Endothelial cell of umbilical vein (primary cell): ENCODE data around the gene SIPA1L3. TPM values are rescaled to one million over a fixed set of nuclear protein-coding genes. Genes with fewer than 3 reads are reported as not detected.
A peak's percentile ranks its signal among the peaks of the same experiment; 100 is the strongest.

Experiments used
- BruUV-seq: library from RNA; stranded (reverse); fragments of 400-500 nt; replicated peaks from 2 replicates; lab custom pipeline; 2021; lab: Mats Ljungman, UMichigan
- CTCF ChIA-PET: fragments of 300-600, 350-600 bp; sonication (Branson Sonifier 250); formaldehyde crosslinking; loops from one replicate; lab custom pipeline; 2021; ENCODE audit warnings: antibody characterized with exemption, inconsistent platforms; lab: Charles Lee
- POLR2A ChIA-PET: fragments of 300-600, 350-600 bp; sonication (Branson Sonifier 250); formaldehyde crosslinking; loops from one replicate; lab custom pipeline; 2021; ENCODE audit warnings: antibody characterized with exemption, inconsistent platforms; lab: Charles Lee
- DNase-seq: peaks from one replicate; pipeline ENCODE4 v3.0.0-alpha.2; 2011; ENCODE audit warnings: low read depth, low spot score
- FAIRE-seq: peaks from 2 replicates; lab custom pipeline; 2011; peaks lifted over from hg19 to GRCh38; lab: Jason Lieb, UNC
- H2AFZ ChIP-seq: 2 replicates; pipeline ENCODE4 v1.6.0; 2012; ENCODE audit warnings: low read depth, low read length, control low read depth, inconsistent platforms
- H3K27ac ChIP-seq: 2 replicates; pipeline ENCODE4 v1.5.1; 2011; ENCODE audit warnings: low read depth, mild to moderate bottlenecking, control low read depth, low read length, moderate library complexity; ENCODE audit not compliant: insufficient read depth
- H3K27me3 ChIP-seq, 2 experiments: 2 replicates each; pipeline versions ENCODE4 v1.6.0 to v1.6.1; 2011; ENCODE audit warnings: low read length in 2 of 2, mixed read lengths in 1 of 2; ENCODE audit not compliant: control insufficient read depth in 2 of 2, insufficient read depth in 2 of 2
- H3K36me3 ChIP-seq, 2 experiments: 2 replicates in 1 of 2; 3 replicates in 1 of 2; pipeline ENCODE4 v1.5.1; 2011; ENCODE audit warnings: low read length in 2 of 2, mild to moderate bottlenecking in 1 of 2, moderate library complexity in 1 of 2; ENCODE audit not compliant: control insufficient read depth in 2 of 2, insufficient read depth in 2 of 2; ENCODE audit errors: extremely low read depth in 1 of 2
- H3K4me1 ChIP-seq: 3 replicates; pipeline ENCODE4 v1.5.1; 2011; ENCODE audit warnings: mild to moderate bottlenecking, low read length; ENCODE audit not compliant: control insufficient read depth, insufficient read depth; ENCODE audit errors: extremely low read depth
- H3K4me2 ChIP-seq: 2 replicates; pipeline ENCODE4 v1.6.1; 2011; ENCODE audit warnings: low read length, control low read depth, mixed read lengths; ENCODE audit not compliant: insufficient read depth
- H3K4me3 ChIP-seq, 3 experiments: fragments of 200-600 bp in 1 of 3; sonication (generic), shearing (Covaris generic) in 1 of 3; replicated peaks in 1 of 3; 2 replicates each; pipeline ENCODE4 v1.5.1; 2011 to 2016; ENCODE audit warnings: control low read depth in 3 of 3, low read length in 3 of 3, mild to moderate bottlenecking in 2 of 3, inconsistent platforms in 1 of 3, low read depth in 1 of 3, moderate library complexity in 1 of 3; ENCODE audit not compliant: insufficient read depth in 1 of 3
- H3K79me2 ChIP-seq: 2 replicates; pipeline ENCODE4 v1.6.0; 2012; ENCODE audit warnings: low read length, inconsistent platforms; ENCODE audit not compliant: control insufficient read depth, insufficient read depth
- H3K9ac ChIP-seq: replicated peaks from 2 replicates; pipeline ENCODE3; 2011; ENCODE audit warnings: low read length, control low read depth; ENCODE audit not compliant: insufficient read depth; ENCODE audit errors: extremely low read depth
- H3K9me1 ChIP-seq: replicated peaks from 3 replicates; pipeline ENCODE4 v1.6.0; 2011; ENCODE audit warnings: mild to moderate bottlenecking, low read length; ENCODE audit not compliant: control insufficient read depth, insufficient read depth; ENCODE audit errors: extremely low read depth
- H3K9me3 ChIP-seq: replicated peaks from 2 replicates; pipeline ENCODE4 v1.5.1; 2012; ENCODE audit warnings: low read length, inconsistent platforms; ENCODE audit not compliant: control insufficient read depth, insufficient read depth
- H4K20me1 ChIP-seq: replicated peaks from 2 replicates; pipeline ENCODE3; 2011; ENCODE audit warnings: mild to moderate bottlenecking, low read length; ENCODE audit not compliant: control insufficient read depth, insufficient read depth; ENCODE audit errors: extremely low read depth
- GATA2 ChIP-seq: IDR thresholded peaks from 2 replicates; pipeline ENCODE4 v1.7.0; 2011; ENCODE audit warnings: low read depth, mild to moderate bottlenecking, moderate library complexity, mixed read lengths, low read length; ENCODE audit not compliant: insufficient read length, insufficient read depth
- JUN ChIP-seq: IDR thresholded peaks from 2 replicates; pipeline ENCODE4 v1.6.1; 2011; ENCODE audit warnings: borderline replicate concordance, low read depth; ENCODE audit not compliant: insufficient read length, insufficient read depth
- MAX ChIP-seq: IDR thresholded peaks from 2 replicates; pipeline ENCODE4 v1.6.1; 2011; ENCODE audit not compliant: insufficient read depth, insufficient read length
- POLR2A ChIP-seq: IDR thresholded peaks from 2 replicates; pipeline ENCODE4 v1.6.1; 2012; ENCODE audit warnings: low read depth, mild to moderate bottlenecking, control low read depth, low read length
- POLR2AphosphoS5 ChIP-seq: IDR thresholded peaks from 2 replicates; pipeline ENCODE4 v1.6.1; 2012; ENCODE audit warnings: low read depth, mild to moderate bottlenecking, control low read depth, low read length, moderate library complexity; ENCODE audit not compliant: insufficient read depth
- dilution Hi-C: fragments of 300-500 bp; cut with MboI; formaldehyde crosslinking; loops from one replicate; pipeline ENCODE4 v1.15.0; 2019; ENCODE audit warnings: low sequenced_read_pairs; ENCODE audit not compliant: extremely low pct_ligation_motif_present
- intact Hi-C: fragments of 100-400 bp; cut with micrococcal nuclease; formaldehyde crosslinking; loops from one replicate; pipeline ENCODE4 v1.10.0; 2022
- polyA plus RNA-seq, 4 experiments: library from polyadenylated mRNA; depleted of rRNA in 3 of 4; stranded (reverse) in 3 of 4; unstranded in 1 of 4; fragments of >200 nt; gene quantifications; 2 replicates each; pipeline versions ENCODE4 v1.2.1 to v1.2.3, GENCODE V29; 2011 to 2012; ENCODE audit warnings: missing spikeins in 1 of 4
- total RNA-seq: library from RNA; stranded (reverse); gene quantifications from 2 replicates; pipeline ENCODE4 v1.2.3, GENCODE V29; 2021

SIPA1L3 gene
- total and polyA plus RNA-seq, 2 donors (not counting 3 experiments of a cell fraction or from before 2014, with no cell fraction given) = 14.2 to 47.2 TPM

GRCh38 chr19:37998801-37999308, 91.8 kb downstream of the SIPA1L3 start:
- ChIA-PET CTCF (interaction anchor here (1.6 to 2.0 kb wide), 4 partner anchors 46 to 96 kb away, joined by 3 to 8 read pairs (median 6); partner anchors contain the start of genes SIPA1L3 and WDR87), POLR2A (interaction anchor here (1.5 kb wide), 1 partner anchor 92 kb away, joined by 5 read pairs; the partner anchor contains the start of genes SIPA1L3 and WDR87)
- DNase-seq = no peak
- peak overlapping the region; percentile 73 for H3K9ac ChIP-seq
- FAIRE-seq = peak; percentile 8
- no peaks in the 10 kb centered on the region for H3K9me3 ChIP-seq
- peaks cover 6% of the 10 kb centered on the region for H3K79me2 ChIP-seq
- TF ChIP-seq GATA2 = no peak
- TF ChIP-seq MAX = no peak
- no peak for TF ChIP-seq POLR2AphosphoS5
- no peak for TF ChIP-seq JUN
- peak; percentile 12 for TF ChIP-seq POLR2A
- no peak overlapping the region for H2AFZ ChIP-seq
- dilution Hi-C loops (no loop called here), intact Hi-C loops (loop anchor here (1.0 kb wide), 3 partner anchors 32 to 92 kb away; partner anchors contain the start of gene SIPA1L3)
- H3K9me1 ChIP-seq = no peaks in the 10 kb centered on the region
- peak overlapping the region; percentile 12 for H3K4me2 ChIP-seq
- H3K4me3 ChIP-seq = no peak overlapping the region
- H3K36me3 ChIP-seq = no peaks in the 10 kb centered on the region
- no peaks in the 10 kb centered on the region for H4K20me1 ChIP-seq
- no peaks in the 10 kb centered on the region for H3K27me3 ChIP-seq
- H3K4me1 ChIP-seq = peaks cover 46% of the 10 kb centered on the region
- peak overlapping the region; percentile 93 for H3K27ac ChIP-seq
- BruUV-seq = TSS peak; percentile 25
